Vagina (tissue), 2 donors: ENCODE measurements around the gene PTPRE. TPM values are rescaled to one million over a fixed set of nuclear protein-coding genes. Genes with fewer than 3 reads are reported as not detected.

ENCODE experiments used
- DNase-seq, 2 donors: peaks; one replicate each; pipeline ENCODE4 v3.0.0-alpha.2; 2017; ENCODE audit errors: extremely low spot score in 2 of 2
- H3K27ac ChIP-seq: fragments of 200-600 bp; sonication (generic); one replicate; pipeline ENCODE4 v1.5.1; 2019
- H3K27me3 ChIP-seq: fragments of 200-600 bp; sonication (generic); one replicate; pipeline ENCODE4 v1.5.1; 2019
- H3K36me3 ChIP-seq, 2 donors: fragments of 200-600 bp; sonication (generic); one replicate each; pipeline ENCODE4 v1.5.1; 2017 to 2019
- H3K4me1 ChIP-seq: fragments of 200-600 bp; sonication (generic); one replicate; pipeline ENCODE4 v1.5.1; 2019
- H3K4me3 ChIP-seq, 2 donors: fragments of 200-600 bp; sonication (generic); 1 replicate in 1 of 2; 2 replicates in 1 of 2; pipeline ENCODE4 v1.5.1; 2016 to 2019
- H3K9me3 ChIP-seq: fragments of 200-600 bp; sonication (generic); one replicate; pipeline ENCODE4 v1.5.1; 2019
- CTCF ChIP-seq, 3 experiments: fragments of 450-650 bp in 2 of 3; fragments of 200-600 bp in 1 of 3; sonication (generic) in 1 of 3; IDR thresholded peaks; one replicate each; pipeline ENCODE4 v1.5.1; 2017 to 2019; ENCODE audit warnings: antibody characterized with exemption in 3 of 3, mild to moderate bottlenecking in 2 of 3, moderate library complexity in 2 of 3
- POLR2A ChIP-seq, 2 donors: fragments of 450-650 bp; IDR thresholded peaks; one replicate each; pipeline ENCODE4 v1.6.1; 2017; ENCODE audit warnings: antibody characterized with exemption in 2 of 2, mild to moderate bottlenecking in 2 of 2, moderate library complexity in 2 of 2
- POLR2AphosphoS5 ChIP-seq, 2 donors: sonication (generic); formaldehyde crosslinking; IDR thresholded peaks; one replicate each; pipeline ENCODE4 v1.9.0; 2017; ENCODE audit warnings: antibody characterized with exemption in 2 of 2, mild to moderate bottlenecking in 2 of 2, low read depth in 1 of 2; ENCODE audit not compliant: insufficient read depth in 1 of 2
- intact Hi-C: fragments of 100-400 bp; cut with DNase I; formaldehyde crosslinking; loops from one replicate; pipeline ENCODE4 v1.15.1; 2023
- total RNA-seq: library from RNA; depleted of rRNA; stranded (reverse); fragments of >200 nt; gene quantifications from one replicate; pipeline ENCODE4 v1.2.3, GENCODE V29; 2016

Gene PTPRE
- total RNA-seq, 1 donor from 2014 or later: 77.6 TPM

GRCh38 chr10:127940866-127941640 lies 34.1 kb downstream of the PTPRE start:
- no peaks in the 10 kb centered on the region for H3K9me3 ChIP-seq
- intact Hi-C loops: no loop called here
- H3K4me3 ChIP-seq: no peak overlapping the region
- H3K36me3 ChIP-seq: no peaks in the 10 kb centered on the region
- no peaks in the 10 kb centered on the region for H3K27me3 ChIP-seq
- TF ChIP-seq POLR2A (IDR thresholded peaks at IDR 0.05): no peak
- no peak for TF ChIP-seq POLR2AphosphoS5 (IDR thresholded peaks at IDR 0.05; ENCODE audit: insufficient read depth in 1 of 2, low read depth in 1 of 2)
- TF ChIP-seq CTCF (IDR thresholded peaks at IDR 0.05): no peak
- H3K4me1 ChIP-seq: no peaks in the 10 kb centered on the region
- H3K27ac ChIP-seq: no peak overlapping the region
- no peak for DNase-seq

GRCh38 chr10:127942811-127943210 lies 35.9 kb downstream of the PTPRE start:
- H3K27ac ChIP-seq: no peak overlapping the region
- no peak for DNase-seq
- no peaks in the 10 kb centered on the region for H3K9me3 ChIP-seq
- no peak overlapping the region for H3K4me3 ChIP-seq
- intact Hi-C loops: no loop called here
- no peak for TF ChIP-seq POLR2A (IDR thresholded peaks at IDR 0.05)
- no peak for TF ChIP-seq POLR2AphosphoS5 (IDR thresholded peaks at IDR 0.05; ENCODE audit: insufficient read depth in 1 of 2, low read depth in 1 of 2)
- no peak for TF ChIP-seq CTCF (IDR thresholded peaks at IDR 0.05)
- H3K36me3 ChIP-seq: no peaks in the 10 kb centered on the region
- H3K4me1 ChIP-seq: no peaks in the 10 kb centered on the region
- H3K27me3 ChIP-seq: no peaks in the 10 kb centered on the region

GRCh38 chr10:127943336-127943910 lies 36.5 kb downstream of the PTPRE start:
- H3K27me3 ChIP-seq: no peaks in the 10 kb centered on the region
- H3K27ac ChIP-seq: no peak overlapping the region
- intact Hi-C loops: no loop called here
- H3K36me3 ChIP-seq: no peaks in the 10 kb centered on the region
- DNase-seq: no peak
- H3K9me3 ChIP-seq: no peaks in the 10 kb centered on the region
- H3K4me3 ChIP-seq: no peak overlapping the region
- no peaks in the 10 kb centered on the region for H3K4me1 ChIP-seq
- TF ChIP-seq POLR2A (IDR thresholded peaks at IDR 0.05) (no peak), POLR2AphosphoS5 (IDR thresholded peaks at IDR 0.05; ENCODE audit: insufficient read depth in 1 of 2, low read depth in 1 of 2) (no peak), CTCF (IDR thresholded peaks at IDR 0.05) (no peak)

GRCh38 chr10:127944256-127944655 lies 37.4 kb downstream of the PTPRE start:
- Histone ChIP-seq H3K27ac (no peak overlapping the region), H3K36me3 (no peaks in the 10 kb centered on the region), H3K27me3 (no peaks in the 10 kb centered on the region), H3K4me1 (no peaks in the 10 kb centered on the region), H3K4me3 (no peak overlapping the region), H3K9me3 (no peaks in the 10 kb centered on the region)
- no peak for DNase-seq
- no peak for TF ChIP-seq CTCF (IDR thresholded peaks at IDR 0.05)
- TF ChIP-seq POLR2A (IDR thresholded peaks at IDR 0.05): no peak
- TF ChIP-seq POLR2AphosphoS5 (IDR thresholded peaks at IDR 0.05; ENCODE audit: insufficient read depth in 1 of 2, low read depth in 1 of 2): no peak
- intact Hi-C loops: no loop called here

- Histone ChIP-seq H3K9me3 (no peaks in the 10 kb centered on the region), H3K4me3 (no peak overlapping the region), H3K36me3 (no peaks in the 10 kb centered on the region), H3K27me3 (no peaks in the 10 kb centered on the region), H3K4me1 (no peaks in the 10 kb centered on the region), H3K27ac (no peak overlapping the region)
- no peak for DNase-seq
- intact Hi-C loops: no loop called here
- TF ChIP-seq CTCF (IDR thresholded peaks at IDR 0.05) (no peak), POLR2AphosphoS5 (IDR thresholded peaks at IDR 0.05; ENCODE audit: insufficient read depth in 1 of 2, low read depth in 1 of 2) (no peak), POLR2A (IDR thresholded peaks at IDR 0.05) (no peak)
Observed at GRCh38 chr10:127945341-127945758, 38.4 kb downstream of the PTPRE start.
